DND-41 (cell line): ENCODE results near the gene TPRN.
A peak's percentile ranks its signal among the peaks of the same experiment; 100 is the strongest.

Experiments
- ATAC-seq: fragments of 200-7000 bp; cut with Tn5 transposase; 3 replicates; pipeline ENCODE4 v1.9.1; 2021; ENCODE audit warnings: low read depth; ENCODE audit not compliant: insufficient read depth
- DNase-seq: peaks from one replicate; pipeline ENCODE4 v3.0.0-alpha.2; 2020
- H2AFZ ChIP-seq: 2 replicates; pipeline ENCODE4 v1.6.0; 2012; ENCODE audit warnings: low read depth, low read length
- H3K27ac ChIP-seq: 2 replicates; pipeline ENCODE4 v1.5.1; 2012; ENCODE audit warnings: low read length, inconsistent platforms
- H3K27me3 ChIP-seq: fragments of 200-600 bp; sonication (generic); 2 replicates; pipeline ENCODE4 v1.6.0; 2012; ENCODE audit warnings: low read length, mild to moderate bottlenecking, inconsistent platforms; ENCODE audit not compliant: insufficient read depth, poor library complexity
- H3K36me3 ChIP-seq: 2 replicates; pipeline ENCODE4 v1.5.1; 2012; ENCODE audit warnings: low read length, inconsistent platforms; ENCODE audit not compliant: insufficient read depth
- H3K4me1 ChIP-seq: 2 replicates; pipeline ENCODE4 v1.5.1; 2012; ENCODE audit warnings: mild to moderate bottlenecking, low read length; ENCODE audit not compliant: insufficient read depth
- H3K4me2 ChIP-seq: 2 replicates; pipeline ENCODE4 v1.6.0; 2012; ENCODE audit warnings: mild to moderate bottlenecking, moderate library complexity, low read length, inconsistent platforms; ENCODE audit not compliant: insufficient read depth
- H3K4me3 ChIP-seq, 2 experiments: fragments of 200-600 bp in 1 of 2; shearing (Covaris generic) in 1 of 2; 2 replicates each; pipeline ENCODE4 v1.5.1; 2012 to 2016; ENCODE audit warnings: inconsistent platforms in 2 of 2, low read length in 2 of 2, mild to moderate bottlenecking in 2 of 2, low read depth in 1 of 2, moderate library complexity in 1 of 2
- H3K79me2 ChIP-seq: 2 replicates; pipeline ENCODE4 v1.6.0; 2012; ENCODE audit warnings: low read length, inconsistent platforms; ENCODE audit not compliant: insufficient read depth
- H3K9ac ChIP-seq: 2 replicates; pipeline ENCODE4 v1.6.0; 2012; ENCODE audit warnings: low read depth, mild to moderate bottlenecking, inconsistent platforms, low read length, moderate library complexity
- H3K9me3 ChIP-seq: 2 replicates; pipeline ENCODE4 v1.5.1; 2012; ENCODE audit warnings: low read length, moderate library complexity, mild to moderate bottlenecking, inconsistent platforms; ENCODE audit not compliant: insufficient read depth, severe bottlenecking
- H4K20me1 ChIP-seq: 2 replicates; pipeline ENCODE4 v1.6.0; 2012; ENCODE audit warnings: low read length; ENCODE audit not compliant: insufficient read depth
- EZH2 ChIP-seq: IDR thresholded peaks from 3 replicates; pipeline ENCODE4 v1.6.1; 2012; ENCODE audit warnings: borderline replicate concordance, low read depth, mild to moderate bottlenecking, moderate library complexity, low read length, inconsistent platforms; ENCODE audit not compliant: severe bottlenecking
- TF ChIP-seq, protein P1 (sequence below): IDR thresholded peaks from 2 replicates; pipeline ENCODE4 v1.5.1; 2012; ENCODE audit warnings: borderline replicate concordance, low read length, moderate library complexity, mild to moderate bottlenecking; ENCODE audit not compliant: poor library complexity, severe bottlenecking; ENCODE audit errors: extremely low read depth

Gene TPRN

DNA sequence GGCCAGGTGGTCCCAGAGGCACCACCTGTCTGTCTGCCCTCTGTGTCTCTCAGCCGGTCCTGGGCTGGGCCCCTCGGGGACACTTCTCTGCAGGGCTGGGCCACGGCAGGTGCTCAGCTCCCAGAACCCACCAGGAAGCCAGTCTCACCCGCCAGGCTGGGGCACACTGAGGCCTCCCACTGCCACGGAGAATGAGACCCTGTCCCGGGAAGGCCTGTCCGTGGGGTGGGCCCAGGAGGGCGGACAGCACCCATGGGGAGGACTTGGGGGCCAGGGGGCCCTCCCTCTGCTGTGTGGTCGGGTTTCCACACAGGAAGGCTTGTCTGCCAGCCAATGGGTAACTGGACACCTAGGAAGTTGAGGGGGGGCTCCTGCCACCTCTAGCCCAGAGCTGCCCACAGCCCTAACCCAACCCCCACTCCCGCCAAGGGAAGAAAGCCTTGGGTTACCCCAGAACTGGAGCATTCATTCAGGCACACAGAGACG is 36.4 kb upstream of the TPRN start:
- Histone ChIP-seq H2AFZ (peak overlapping the region; percentile 8; the same call in 1 of the 2 replicates), H3K4me3 (no peak overlapping the region), H3K9me3 (no peaks in the 10 kb centered on the region), H3K27me3 (no peaks in the 10 kb centered on the region), H3K4me2 (peak overlapping the region; percentile 52), H3K27ac (no peak overlapping the region), H3K79me2 (peaks cover 14% of the 10 kb centered on the region), H3K4me1 (peaks cover 40% of the 10 kb centered on the region), H3K36me3 (peaks cover 5% of the 10 kb centered on the region), H4K20me1 (peaks cover 18% of the 10 kb centered on the region), H3K9ac (peak overlapping the region; percentile 38)
- DNase-seq = no peak
- TF ChIP-seq EZH2 = no peak
- TF ChIP-seq, protein P1, sequence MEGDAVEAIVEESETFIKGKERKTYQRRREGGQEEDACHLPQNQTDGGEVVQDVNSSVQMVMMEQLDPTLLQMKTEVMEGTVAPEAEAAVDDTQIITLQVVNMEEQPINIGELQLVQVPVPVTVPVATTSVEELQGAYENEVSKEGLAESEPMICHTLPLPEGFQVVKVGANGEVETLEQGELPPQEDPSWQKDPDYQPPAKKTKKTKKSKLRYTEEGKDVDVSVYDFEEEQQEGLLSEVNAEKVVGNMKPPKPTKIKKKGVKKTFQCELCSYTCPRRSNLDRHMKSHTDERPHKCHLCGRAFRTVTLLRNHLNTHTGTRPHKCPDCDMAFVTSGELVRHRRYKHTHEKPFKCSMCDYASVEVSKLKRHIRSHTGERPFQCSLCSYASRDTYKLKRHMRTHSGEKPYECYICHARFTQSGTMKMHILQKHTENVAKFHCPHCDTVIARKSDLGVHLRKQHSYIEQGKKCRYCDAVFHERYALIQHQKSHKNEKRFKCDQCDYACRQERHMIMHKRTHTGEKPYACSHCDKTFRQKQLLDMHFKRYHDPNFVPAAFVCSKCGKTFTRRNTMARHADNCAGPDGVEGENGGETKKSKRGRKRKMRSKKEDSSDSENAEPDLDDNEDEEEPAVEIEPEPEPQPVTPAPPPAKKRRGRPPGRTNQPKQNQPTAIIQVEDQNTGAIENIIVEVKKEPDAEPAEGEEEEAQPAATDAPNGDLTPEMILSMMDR = no peak
- ATAC-seq = no peak

DNA sequence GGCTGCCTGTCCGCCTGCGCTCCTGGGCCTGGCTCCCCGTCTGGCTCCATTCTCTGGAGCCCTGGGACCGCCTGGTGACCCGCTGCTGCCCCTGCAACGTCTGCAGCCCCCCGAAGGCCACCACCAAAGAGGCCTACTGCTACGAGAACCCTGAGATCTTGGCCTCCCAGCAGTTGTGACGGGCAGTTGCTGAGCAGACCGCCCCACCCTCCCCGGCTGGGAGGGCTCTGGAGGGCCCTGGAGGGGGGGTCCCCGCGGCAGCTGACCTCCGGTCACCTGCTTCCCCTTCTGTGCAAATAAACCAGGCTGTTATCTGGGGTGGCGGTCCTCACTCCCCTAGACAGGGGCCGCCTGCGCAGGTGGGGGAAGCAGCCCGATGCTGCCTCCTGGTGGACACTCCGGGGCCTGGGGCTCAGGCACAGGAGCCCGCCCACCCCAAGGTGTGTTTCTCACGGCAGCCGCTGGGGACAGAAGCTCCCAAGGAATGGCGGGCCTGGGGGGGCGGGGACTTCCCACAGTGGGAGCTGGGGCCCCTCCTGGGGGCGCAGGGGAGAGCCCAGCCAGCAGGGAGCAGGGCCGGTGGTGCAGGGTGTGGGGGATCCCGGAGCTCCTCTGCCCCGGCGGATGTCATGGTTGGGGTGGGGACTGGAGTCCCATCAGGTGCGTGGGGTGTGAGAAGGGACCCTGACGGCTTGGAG is 35.8 kb upstream of the TPRN start:
- Histone ChIP-seq H4K20me1 (peaks cover 13% of the 10 kb centered on the region; the same call in 1 of the 2 replicates), H2AFZ (peak overlapping the region; percentile 8; the same call in 1 of the 2 replicates), H3K36me3 (no peaks in the 10 kb centered on the region; the same call in 1 of the 2 replicates), H3K27ac (no peak overlapping the region), H3K27me3 (no peaks in the 10 kb centered on the region), H3K4me3 (no peak overlapping the region), H3K4me2 (peak overlapping the region; percentile 52), H3K9ac (peak overlapping the region; percentile 38; the same call in 1 of the 2 replicates), H3K9me3 (no peaks in the 10 kb centered on the region), H3K79me2 (peaks cover 9% of the 10 kb centered on the region), H3K4me1 (peaks cover 37% of the 10 kb centered on the region)
- peak; percentile 89 for DNase-seq
- TF ChIP-seq, protein P1 = peak; percentile 98
- TF ChIP-seq EZH2 = no peak
- peak; percentile 55 for ATAC-seq

DNA sequence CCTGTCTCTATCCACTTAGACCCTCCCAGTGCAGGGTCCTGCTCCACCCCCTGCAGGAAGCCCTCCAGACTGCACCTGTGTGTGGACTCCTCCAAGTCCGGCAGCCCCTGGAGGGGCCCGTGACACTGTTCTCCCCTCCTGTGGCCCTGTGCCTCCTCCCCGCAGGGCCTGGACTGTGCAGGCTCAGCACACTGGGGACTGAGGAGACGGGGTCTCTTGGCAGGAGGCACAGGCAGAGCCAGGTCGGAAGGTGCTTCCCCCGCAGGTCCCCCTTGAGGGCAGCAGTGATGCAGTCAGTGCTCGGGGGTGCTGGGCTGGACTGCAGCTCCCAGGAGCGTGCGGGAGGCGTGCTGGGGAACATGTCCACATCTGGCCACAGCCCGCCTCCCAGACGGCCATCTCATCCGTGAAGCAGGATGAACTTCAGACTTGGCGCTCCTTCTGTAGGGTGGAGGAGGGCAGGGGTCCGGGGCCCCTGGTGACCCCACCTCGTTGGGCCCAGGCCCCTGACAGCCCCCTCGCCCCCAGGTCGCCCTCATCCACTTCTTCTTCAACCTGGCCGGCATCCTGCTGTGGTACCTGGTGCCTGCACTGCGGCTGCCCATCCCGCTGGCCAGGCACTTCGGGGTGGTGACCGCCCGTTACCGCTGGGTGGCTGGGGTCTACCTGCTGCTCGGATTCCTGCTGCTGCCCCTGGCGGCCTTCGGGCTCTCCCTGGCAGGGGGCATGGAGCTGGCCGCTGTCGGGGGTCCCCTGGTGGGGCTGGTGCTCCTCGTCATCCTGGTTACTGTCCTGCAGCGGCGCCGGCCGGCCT is 35.1 kb upstream of the TPRN start:
- Histone ChIP-seq H3K27me3 (no peaks in the 10 kb centered on the region), H3K4me2 (peak overlapping the region; percentile 52; the same call in 1 of the 2 replicates), H3K9me3 (no peaks in the 10 kb centered on the region), H2AFZ (no peak overlapping the region), H4K20me1 (peaks cover 13% of the 10 kb centered on the region; the same call in 1 of the 2 replicates), H3K36me3 (no peaks in the 10 kb centered on the region; the same call in 1 of the 2 replicates), H3K4me3 (no peak overlapping the region), H3K79me2 (peaks cover 9% of the 10 kb centered on the region), H3K4me1 (peaks cover 37% of the 10 kb centered on the region), H3K27ac (no peak overlapping the region), H3K9ac (peak overlapping the region; percentile 38; the same call in 1 of the 2 replicates)
- DNase-seq (no peak), ATAC-seq (no peak)
- TF ChIP-seq, protein P1 = no peak
- TF ChIP-seq EZH2 = no peak
